Mesendoderm (in vitro differentiated cells): ENCODE measurements around the gene NEU4.

Experiments used
- DNase-seq: peaks from one replicate; pipeline ENCODE4 v3.0.0; 2013
- H2AK5ac ChIP-seq: 2 replicates; pipeline ENCODE4 v1.6.1; 2013; ENCODE audit warnings: low read length, inconsistent platforms
- H2BK120ac ChIP-seq: 2 replicates; pipeline ENCODE4 v1.6.1; 2013; ENCODE audit warnings: low read depth, mild to moderate bottlenecking, low read length, moderate library complexity, mixed read lengths
- H2BK15ac ChIP-seq: replicated peaks from 2 replicates; pipeline ENCODE4 v1.6.1; 2013; ENCODE audit warnings: low read depth, mild to moderate bottlenecking, moderate library complexity
- H2BK5ac ChIP-seq: 2 replicates; pipeline ENCODE4 v1.6.1; 2013; ENCODE audit warnings: low read length, inconsistent platforms
- H3K18ac ChIP-seq: 2 replicates; pipeline ENCODE4 v1.6.1; 2013; ENCODE audit warnings: mild to moderate bottlenecking, low read length, mixed read lengths
- H3K23ac ChIP-seq: one replicate; pipeline ENCODE4 v1.6.1; 2013; ENCODE audit warnings: low read length
- H3K27ac ChIP-seq: 2 replicates; pipeline ENCODE4 v1.5.1; 2013; ENCODE audit warnings: low read depth, mild to moderate bottlenecking, inconsistent platforms, low read length, moderate library complexity
- H3K27me3 ChIP-seq: 2 replicates; pipeline ENCODE4 v1.6.1; 2013; ENCODE audit warnings: low read length, control low read depth, mild to moderate bottlenecking, inconsistent platforms; ENCODE audit not compliant: insufficient read depth, poor library complexity
- H3K36me3 ChIP-seq: 2 replicates; pipeline ENCODE4 v1.6.1; 2013; ENCODE audit warnings: low read length, inconsistent platforms; ENCODE audit not compliant: control insufficient read depth, insufficient read depth
- H3K4ac ChIP-seq: one replicate; pipeline ENCODE4 v1.6.1; 2013; ENCODE audit warnings: low read depth, mild to moderate bottlenecking, low read length, moderate library complexity
- H3K4me1 ChIP-seq: 2 replicates; pipeline ENCODE4 v1.6.1; 2013; ENCODE audit warnings: low read depth, low read length, inconsistent platforms; ENCODE audit not compliant: control insufficient read depth
- H3K4me2 ChIP-seq: 2 replicates; pipeline ENCODE4 v1.6.1; 2013; ENCODE audit warnings: low read length
- H3K4me3 ChIP-seq: 2 replicates; pipeline ENCODE4 v1.5.1; 2013; ENCODE audit warnings: mild to moderate bottlenecking, low read length
- H3K56ac ChIP-seq: one replicate; pipeline ENCODE4 v1.6.1; 2013; ENCODE audit warnings: low read length
- H3K79me1 ChIP-seq: 2 replicates; pipeline ENCODE4 v1.6.1; 2013; ENCODE audit warnings: low read length, inconsistent platforms
- H3K79me2 ChIP-seq: 2 replicates; pipeline ENCODE4 v1.6.1; 2013; ENCODE audit warnings: mild to moderate bottlenecking, low read length; ENCODE audit not compliant: control insufficient read depth, insufficient read depth
- H3K9ac ChIP-seq: 2 replicates; pipeline ENCODE4 v1.6.1; 2013; ENCODE audit warnings: low read length, inconsistent platforms
- H4K5ac ChIP-seq: one replicate; pipeline ENCODE4 v1.6.1; 2013; ENCODE audit warnings: low read length
- H4K8ac ChIP-seq: one replicate; pipeline ENCODE4 v1.6.1; 2013; ENCODE audit warnings: low read depth, mild to moderate bottlenecking, control low read depth, low read length, moderate library complexity
- WGBS: extraction: QIAGEN DNeasy Blood & Tissue Kit; methylation state at CpG from one replicate; pipeline ENCODE4 v1.1.7; 2013; ENCODE audit warnings: low lambda C conversion rate, missing lambda C conversion rate; ENCODE audit not compliant: insufficient coverage; ENCODE audit errors: extremely low coverage; 5-methylcytosine and 5-hydroxymethylcytosine counted together

NEU4 gene

GRCh38 chr2:241842067-241842415 is 33.0 kb downstream of the NEU4 start:
- no peak overlapping the region for H3K56ac ChIP-seq
- no peak overlapping the region for H3K4ac ChIP-seq
- H2BK5ac ChIP-seq: no peak overlapping the region
- H2AK5ac ChIP-seq: no peak overlapping the region
- no peak overlapping the region for H4K5ac ChIP-seq
- H4K8ac ChIP-seq: no peak overlapping the region
- no peaks in the 10 kb centered on the region for H3K79me2 ChIP-seq
- H2BK15ac ChIP-seq: no peak overlapping the region
- WGBS: no CpG with 5 or more reads among the region's 11 CpGs
- no peak overlapping the region for H3K18ac ChIP-seq
- H3K36me3 ChIP-seq: no peaks in the 10 kb centered on the region
- no peak for DNase-seq
- no peak overlapping the region for H3K23ac ChIP-seq
- no peaks in the 10 kb centered on the region for H3K79me1 ChIP-seq
- no peak overlapping the region for H3K4me2 ChIP-seq
- no peak overlapping the region for H3K27ac ChIP-seq
- H3K4me1 ChIP-seq: no peaks in the 10 kb centered on the region
- H3K27me3 ChIP-seq: peaks cover 3% of the 10 kb centered on the region
- no peak overlapping the region for H3K4me3 ChIP-seq
- no peak overlapping the region for H2BK120ac ChIP-seq
- no peak overlapping the region for H3K9ac ChIP-seq

GRCh38 chr2:241842620-241843211 is 33.7 kb downstream of the NEU4 start:
- H3K9ac ChIP-seq: no peak overlapping the region
- H3K56ac ChIP-seq: peak overlapping the region; percentile 62
- no peak overlapping the region for H2BK5ac ChIP-seq
- H3K79me1 ChIP-seq: no peaks in the 10 kb centered on the region
- H2BK15ac ChIP-seq: no peak overlapping the region
- DNase-seq: no peak
- H3K4me1 ChIP-seq: no peaks in the 10 kb centered on the region
- H3K27me3 ChIP-seq: peaks cover 3% of the 10 kb centered on the region
- H3K36me3 ChIP-seq: no peaks in the 10 kb centered on the region
- no peak overlapping the region for H2AK5ac ChIP-seq
- no peak overlapping the region for H3K4ac ChIP-seq
- H2BK120ac ChIP-seq: no peak overlapping the region
- H4K5ac ChIP-seq: no peak overlapping the region
- no CpG with 5 or more reads among the region's 29 CpGs for WGBS
- H4K8ac ChIP-seq: no peak overlapping the region
- H3K18ac ChIP-seq: no peak overlapping the region
- H3K4me2 ChIP-seq: no peak overlapping the region
- no peak overlapping the region for H3K4me3 ChIP-seq
- no peak overlapping the region for H3K27ac ChIP-seq
- no peaks in the 10 kb centered on the region for H3K79me2 ChIP-seq
- no peak overlapping the region for H3K23ac ChIP-seq

GRCh38 chr2:241843321-241844065 is 34.5 kb downstream of the NEU4 start:
- peak overlapping the region; percentile 62 for H3K4ac ChIP-seq
- no peak overlapping the region for H3K27ac ChIP-seq
- no peak for DNase-seq
- no peak overlapping the region for H3K23ac ChIP-seq
- H2AK5ac ChIP-seq: no peak overlapping the region
- no peak overlapping the region for H2BK15ac ChIP-seq
- H3K79me1 ChIP-seq: no peaks in the 10 kb centered on the region
- no peaks in the 10 kb centered on the region for H3K36me3 ChIP-seq
- peaks cover 3% of the 10 kb centered on the region for H3K27me3 ChIP-seq
- peak overlapping the region; percentile 91 for H3K18ac ChIP-seq
- H3K79me2 ChIP-seq: no peaks in the 10 kb centered on the region
- H3K9ac ChIP-seq: no peak overlapping the region
- H3K4me2 ChIP-seq: no peak overlapping the region
- H3K4me3 ChIP-seq: no peak overlapping the region
- WGBS: no CpG with 5 or more reads among the region's 52 CpGs
- H4K5ac ChIP-seq: no peak overlapping the region
- no peak overlapping the region for H4K8ac ChIP-seq
- H2BK120ac ChIP-seq: no peak overlapping the region
- no peaks in the 10 kb centered on the region for H3K4me1 ChIP-seq
- no peak overlapping the region for H2BK5ac ChIP-seq
- peak overlapping the region; percentile 10 for H3K56ac ChIP-seq

GRCh38 chr2:241844066-241844728 is 35.2 kb downstream of the NEU4 start:
- Histone ChIP-seq H2BK120ac (no peak overlapping the region), H2BK15ac (no peak overlapping the region), H3K18ac (peak overlapping the region; percentile 91), H3K36me3 (no peaks in the 10 kb centered on the region), H2AK5ac (no peak overlapping the region), H4K5ac (no peak overlapping the region), H3K56ac (peak overlapping the region; percentile 71), H3K23ac (no peak overlapping the region), H3K4me3 (no peak overlapping the region), H3K79me2 (no peaks in the 10 kb centered on the region), H3K9ac (peak overlapping the region; percentile 63), H3K4me2 (peak overlapping the region; percentile 42), H3K27me3 (peaks cover 3% of the 10 kb centered on the region), H3K79me1 (no peaks in the 10 kb centered on the region), H4K8ac (no peak overlapping the region), H3K4me1 (no peaks in the 10 kb centered on the region), H2BK5ac (no peak overlapping the region), H3K27ac (no peak overlapping the region), H3K4ac (peak overlapping the region; percentile 62)
- no CpG with 5 or more reads among the region's 65 CpGs for WGBS
- DNase-seq: peak; percentile 57

- Histone ChIP-seq H2BK5ac (no peak overlapping the region), H4K5ac (no peak overlapping the region), H2BK120ac (no peak overlapping the region), H3K4me1 (no peaks in the 10 kb centered on the region), H3K79me1 (no peaks in the 10 kb centered on the region), H3K9ac (no peak overlapping the region), H3K27me3 (peaks cover 3% of the 10 kb centered on the region), H4K8ac (no peak overlapping the region), H2AK5ac (no peak overlapping the region), H3K4me2 (no peak overlapping the region), H3K4me3 (no peak overlapping the region), H3K23ac (no peak overlapping the region), H3K27ac (no peak overlapping the region), H3K56ac (peak overlapping the region; percentile 15), H3K79me2 (no peaks in the 10 kb centered on the region), H3K4ac (no peak overlapping the region), H3K36me3 (no peaks in the 10 kb centered on the region), H3K18ac (no peak overlapping the region), H2BK15ac (no peak overlapping the region)
- no peak for DNase-seq
- WGBS: no CpG with 5 or more reads among the region's 37 CpGs
Measured at GRCh38 chr2:241844831-241845578, 36.0 kb downstream of the NEU4 start.
